HG03558 (cell line): ENCODE results near the gene OR1D5.
A peak's percentile ranks its signal among the peaks of the same experiment; 100 is the strongest.
"Not testable (repeated sequence)": the region's sequence is repeated elsewhere in the genome, so short reads cannot be mapped to it uniquely, and the experiment has no call there.

Experiments used
- ATAC-seq: cut with Tn5 transposase; IDR thresholded peaks from one replicate; pipeline ENCODE4 v1.9.1; 2021; ENCODE audit warnings: moderate number of reproducible peaks; ENCODE audit not compliant: unreplicated experiment; ENCODE audit errors: extremely low read depth

OR1D5 gene, protein sequence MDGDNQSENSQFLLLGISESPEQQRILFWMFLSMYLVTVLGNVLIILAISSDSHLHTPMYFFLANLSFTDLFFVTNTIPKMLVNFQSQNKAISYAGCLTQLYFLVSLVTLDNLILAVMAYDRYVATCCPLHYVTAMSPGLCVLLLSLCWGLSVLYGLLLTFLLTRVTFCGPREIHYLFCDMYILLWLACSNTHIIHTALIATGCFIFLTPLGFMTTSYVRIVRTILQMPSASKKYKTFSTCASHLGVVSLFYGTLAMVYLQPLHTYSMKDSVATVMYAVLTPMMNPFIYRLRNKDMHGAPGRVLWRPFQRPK

DNA sequence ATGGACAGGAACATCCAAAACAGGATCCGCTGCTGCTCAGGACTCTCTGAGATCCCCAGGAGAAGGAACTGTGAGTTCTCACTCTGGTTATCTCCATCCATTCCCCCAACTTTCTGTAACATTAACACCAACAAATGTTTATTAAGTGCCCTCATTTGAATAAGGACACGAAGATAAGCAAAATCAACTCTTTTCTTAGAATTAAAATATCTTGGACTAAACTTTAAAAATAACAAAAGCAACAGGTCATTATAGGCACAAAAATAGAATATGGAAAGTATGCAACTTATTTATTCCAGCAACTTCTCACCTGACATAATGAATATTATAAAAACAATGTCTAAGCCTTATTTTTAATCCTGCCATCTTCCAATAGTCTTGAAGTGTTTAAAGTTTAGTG is at the start of gene OR1D5:
TSS of gene OR1D5 (minus strand) at position 101 of the 400 bp plus-strand sequence. CDS start at position 101, 0 bp downstream.
- ATAC-seq: not testable (repeated sequence)

DNA sequence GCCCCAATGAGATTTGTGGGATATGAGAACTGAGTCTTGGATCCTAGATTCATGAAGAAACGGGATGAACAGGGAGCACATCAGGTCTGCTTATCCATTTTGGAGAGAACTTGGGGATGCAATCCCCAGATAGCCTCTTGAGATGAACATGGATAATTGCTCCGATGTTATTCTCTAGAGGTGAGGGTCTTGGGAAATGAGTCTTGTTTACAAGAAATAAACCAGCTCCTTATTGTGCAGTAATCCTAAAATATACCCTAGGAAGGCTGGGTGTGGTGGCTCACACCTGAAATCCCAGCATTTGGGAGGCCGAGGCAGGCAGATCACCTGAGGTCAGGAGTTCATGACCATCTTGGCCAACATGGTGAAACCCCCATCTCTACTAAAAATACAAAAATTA is 40.9 kb upstream of the OR1D5 start, which contains the start of gene OR1D2:
TSS of gene OR1D2 (minus strand) at position 101 of the 400 bp plus-strand sequence. CDS start 11,426 bp downstream, outside the sequence.
- no peak for ATAC-seq

DNA sequence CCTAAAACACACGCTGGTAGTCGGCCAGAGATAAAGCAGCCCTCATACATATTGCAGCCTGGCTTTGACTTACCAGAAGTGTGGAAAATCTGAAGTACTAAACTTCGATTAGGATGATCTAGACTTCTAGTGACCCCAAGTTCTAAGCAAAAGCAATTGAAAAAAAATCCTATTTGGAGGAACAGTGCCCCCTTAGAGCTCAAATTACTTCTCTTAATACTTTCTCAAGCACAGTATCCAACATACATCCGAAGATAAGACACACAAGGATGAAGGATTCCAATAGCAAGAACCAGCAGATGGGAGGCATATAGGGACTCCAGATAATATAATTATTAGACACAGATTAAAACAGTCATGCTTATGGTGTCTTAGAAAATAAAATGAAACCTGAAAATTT is 10.4 kb upstream of the OR1D5 start:
- ATAC-seq: not testable (repeated sequence)

DNA sequence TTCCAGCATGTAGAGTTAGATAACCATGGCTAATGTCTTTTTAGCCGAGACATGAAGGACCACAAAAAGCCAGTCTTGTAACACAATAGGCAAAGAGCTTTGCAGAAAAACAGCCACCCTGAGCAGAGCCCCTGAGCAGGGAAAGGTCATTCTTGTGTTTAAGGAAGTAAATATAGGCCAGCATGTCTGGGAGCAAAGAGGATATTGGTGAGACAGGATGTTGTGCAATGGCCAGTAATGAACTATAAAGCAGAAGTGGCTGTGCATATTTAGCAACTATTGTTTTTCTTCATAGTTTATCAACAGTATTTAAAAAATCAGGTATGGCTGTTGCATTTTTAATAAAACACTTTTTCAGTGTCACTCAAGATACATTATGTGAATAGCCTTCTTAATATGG is 1.8 kb upstream of the OR1D5 start:
- not testable (repeated sequence) for ATAC-seq

DNA sequence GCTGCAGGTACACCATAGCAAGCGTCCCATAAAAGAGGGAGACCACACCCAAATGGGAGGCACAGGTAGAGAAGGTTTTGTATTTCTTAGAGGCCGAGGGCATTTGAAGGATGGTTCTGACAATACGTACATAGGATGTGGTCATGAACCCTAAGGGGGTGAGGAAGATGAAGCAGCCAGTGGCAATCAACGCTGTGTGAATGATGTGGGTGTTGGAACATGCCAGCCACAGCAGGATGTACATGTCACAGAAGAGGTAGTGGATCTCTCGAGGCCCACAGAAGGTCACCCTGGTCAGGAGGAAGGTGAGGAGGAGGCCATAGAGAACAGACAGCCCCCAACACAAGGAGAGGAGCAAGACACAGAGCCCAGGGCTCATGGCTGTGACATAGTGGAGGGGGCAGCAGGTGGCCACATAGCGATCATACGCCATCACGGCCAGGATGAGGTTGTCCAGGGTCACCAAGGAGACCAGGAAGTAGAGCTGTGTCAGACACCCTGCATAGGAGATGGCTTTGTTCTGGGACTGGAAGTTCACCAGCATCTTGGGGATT is 506 bp downstream of the OR1D5 start:
- not testable (repeated sequence) for ATAC-seq

DNA sequence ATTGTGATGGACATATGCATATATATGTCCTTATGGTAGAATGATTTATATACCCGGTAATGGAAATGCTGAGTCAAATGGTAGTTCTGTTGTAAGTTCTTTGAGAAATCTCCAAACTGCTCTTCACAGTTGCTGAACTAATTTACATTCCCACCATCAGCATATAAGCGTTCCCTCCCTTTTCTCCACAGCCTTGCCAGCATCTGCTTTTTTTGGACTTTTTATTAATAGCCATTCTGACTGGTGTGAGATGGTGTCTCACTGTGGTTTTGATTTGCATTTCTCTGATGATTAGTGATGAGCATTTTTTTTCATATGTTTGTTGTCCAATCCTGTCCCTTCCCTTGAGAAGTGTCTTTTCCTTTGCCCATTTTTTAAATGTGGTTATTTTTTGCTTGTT is 8.5 kb downstream of the OR1D5 start:
- not testable (repeated sequence) for ATAC-seq

DNA sequence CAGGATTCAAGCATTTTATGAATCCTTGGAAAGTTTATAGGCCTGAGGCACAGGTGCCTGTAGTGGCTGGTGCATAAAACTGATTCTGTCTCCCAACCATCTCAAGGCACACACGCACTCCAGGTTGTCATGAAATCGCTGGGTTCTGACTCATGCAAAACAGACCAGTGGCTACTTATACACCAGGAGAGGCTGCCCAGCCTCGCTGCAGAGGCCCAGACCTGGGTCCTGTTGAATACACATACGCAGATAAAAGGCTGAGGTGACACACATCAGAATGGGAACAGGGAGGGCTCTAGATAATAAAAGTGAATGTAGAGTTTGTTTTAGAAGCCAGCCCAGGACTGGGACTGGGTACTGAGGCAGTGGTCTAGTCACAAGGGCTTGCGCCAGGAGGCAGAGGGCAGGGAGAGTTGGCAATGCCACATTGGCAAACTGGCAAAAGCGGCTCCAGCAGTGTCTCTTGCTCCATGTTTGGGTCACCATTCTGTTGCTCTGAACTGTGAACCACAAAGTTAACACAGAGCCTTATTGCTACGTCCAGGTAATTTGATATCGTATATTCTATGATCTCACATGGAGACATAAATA is 13.6 kb downstream of the OR1D5 start:
- no peak for ATAC-seq

DNA sequence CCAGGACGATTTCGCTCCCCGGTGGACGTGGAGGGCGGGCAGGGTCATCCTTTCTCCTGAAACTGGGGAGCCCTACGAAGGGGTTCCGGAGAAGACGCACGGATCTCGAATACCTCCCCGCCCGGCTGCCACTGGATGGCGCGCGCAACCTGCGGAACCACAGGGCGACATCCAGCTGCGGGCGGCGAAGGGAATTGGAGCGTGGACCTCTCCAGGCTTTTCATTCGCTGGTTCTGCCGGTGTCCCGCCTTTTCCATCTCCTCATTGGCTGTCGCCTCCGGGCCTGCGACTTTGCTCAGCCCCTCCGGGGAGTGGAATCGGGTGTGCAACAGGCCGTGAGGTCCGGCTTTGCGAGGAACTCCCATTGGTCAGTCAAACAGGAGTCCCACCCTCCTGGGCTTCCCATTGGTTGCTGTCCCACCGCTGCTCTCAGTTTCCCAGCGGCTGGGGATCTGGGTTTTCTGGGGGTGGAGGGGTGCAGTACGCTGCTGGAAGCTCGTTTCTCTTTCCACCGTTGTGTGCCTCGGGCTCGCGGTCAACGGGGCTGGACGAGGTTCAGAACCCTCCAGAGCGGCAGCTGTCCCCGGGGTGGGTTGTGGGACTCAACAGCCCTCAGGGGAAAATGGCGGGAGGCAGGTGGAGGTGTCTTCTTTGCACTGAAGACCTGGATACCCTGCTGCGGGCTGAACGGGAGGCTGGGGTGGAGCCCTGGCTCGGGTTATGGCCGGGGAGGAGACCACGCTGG is 14.5 kb downstream of the OR1D5 start:
- ATAC-seq: peak; percentile 85

DNA sequence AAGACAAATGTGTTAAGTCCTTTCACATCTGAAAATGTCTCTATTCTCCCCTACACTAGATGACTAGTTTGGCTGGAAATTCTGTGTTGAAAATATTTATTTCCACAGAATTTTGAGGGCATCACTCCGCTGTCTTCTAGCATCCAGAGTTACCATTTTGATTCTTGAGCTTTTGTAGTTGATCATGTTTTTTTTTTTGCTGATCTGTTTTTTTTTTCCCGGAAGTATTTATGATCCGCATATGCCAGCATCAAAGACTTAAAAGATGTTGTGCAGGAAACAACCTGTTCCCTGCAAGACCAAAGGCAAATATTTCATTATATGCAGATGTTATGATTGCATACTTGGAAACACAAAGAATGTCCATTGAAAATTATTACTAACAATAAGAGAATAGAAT is 16.7 kb downstream of the OR1D5 start:
- no peak for ATAC-seq

DNA sequence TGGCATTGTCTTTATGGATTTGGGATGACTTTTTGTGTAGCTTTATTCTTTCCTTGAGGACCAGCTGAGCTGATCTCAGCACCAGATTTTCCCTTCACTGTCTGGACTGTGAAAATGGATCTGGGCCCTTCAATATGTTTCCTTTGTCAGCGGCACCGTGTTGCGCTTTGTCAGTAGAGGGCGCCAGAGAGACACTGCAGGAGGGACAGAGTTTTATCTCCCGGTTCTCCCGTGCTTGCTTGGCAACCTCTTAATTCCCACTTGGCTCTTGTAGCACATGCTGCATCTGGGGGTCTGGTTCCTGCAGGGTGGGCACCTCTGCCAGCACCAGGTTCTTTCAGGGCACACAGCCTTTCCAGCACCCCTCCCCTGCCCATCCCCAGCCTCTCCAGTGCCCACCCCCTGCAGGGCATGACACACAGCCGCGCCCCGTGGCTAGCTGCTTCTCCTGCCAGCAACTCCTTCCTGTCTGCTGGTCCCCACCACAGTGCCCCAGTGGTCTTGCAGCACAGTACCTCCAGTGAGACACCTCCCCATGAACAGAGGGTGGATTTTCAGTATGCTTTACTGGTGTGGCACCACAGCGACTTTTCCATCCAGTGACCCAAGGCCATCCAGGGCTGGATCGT is 19.6 kb downstream of the OR1D5 start:
- ATAC-seq: no peak

DNA sequence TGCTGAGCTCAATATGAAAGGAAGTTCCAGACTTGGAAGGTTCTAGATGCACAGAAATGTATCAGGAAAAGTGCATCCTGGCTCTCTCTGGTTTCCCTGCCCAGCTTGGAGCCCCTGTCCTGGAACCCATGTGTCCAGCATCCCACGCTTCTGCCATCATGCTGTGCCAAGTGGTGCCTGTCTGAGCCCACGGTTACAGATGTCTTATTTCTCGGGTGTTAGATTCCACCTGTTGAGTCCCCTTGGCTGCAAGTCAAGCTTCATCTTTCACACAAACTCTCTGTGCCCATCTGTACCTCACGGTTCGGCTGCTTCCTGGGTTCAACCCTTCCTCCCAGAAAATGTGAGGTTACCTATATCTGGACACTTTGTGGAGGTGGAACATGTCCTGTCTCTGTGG is 22.5 kb downstream of the OR1D5 start:
- ATAC-seq: no peak

DNA sequence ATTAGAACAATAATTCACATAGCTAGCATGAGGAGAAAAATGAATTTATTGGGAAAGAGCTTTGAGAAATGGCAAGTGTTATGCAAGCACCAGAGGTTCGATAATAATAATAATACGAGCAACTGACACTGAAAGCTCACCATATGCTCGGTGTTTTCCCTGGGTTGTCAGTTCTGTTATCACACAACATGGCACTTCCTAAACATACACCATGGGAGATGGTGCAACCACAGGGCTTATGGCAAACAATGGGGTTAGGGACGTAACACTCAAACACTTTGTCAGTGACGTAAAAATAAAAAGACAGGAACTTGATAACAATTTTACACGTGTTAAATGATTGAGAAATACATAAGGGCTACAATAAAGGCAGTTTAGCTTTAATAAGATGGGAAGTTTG is 23.7 kb downstream of the OR1D5 start:
- no peak for ATAC-seq

DNA sequence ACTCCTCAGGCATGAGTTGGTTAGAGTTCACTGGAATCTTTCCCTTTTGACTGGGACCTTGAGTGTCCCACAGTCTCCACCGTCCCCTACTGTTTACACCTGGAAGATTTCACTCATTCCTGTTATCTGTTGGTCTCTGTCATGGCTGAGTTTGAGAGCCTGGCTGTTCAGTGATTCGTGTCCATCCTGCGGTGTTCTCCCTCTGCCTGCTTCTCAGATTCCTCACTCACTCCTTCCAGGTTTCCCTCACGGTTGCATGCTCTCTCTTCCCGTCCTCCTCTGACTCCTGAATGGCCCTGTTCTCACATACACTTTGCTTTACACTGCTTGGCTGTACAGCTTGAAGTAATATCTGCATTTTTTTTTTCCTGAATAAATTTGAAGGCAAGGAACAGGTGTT is 24.5 kb downstream of the OR1D5 start:
- ATAC-seq: no peak

DNA sequence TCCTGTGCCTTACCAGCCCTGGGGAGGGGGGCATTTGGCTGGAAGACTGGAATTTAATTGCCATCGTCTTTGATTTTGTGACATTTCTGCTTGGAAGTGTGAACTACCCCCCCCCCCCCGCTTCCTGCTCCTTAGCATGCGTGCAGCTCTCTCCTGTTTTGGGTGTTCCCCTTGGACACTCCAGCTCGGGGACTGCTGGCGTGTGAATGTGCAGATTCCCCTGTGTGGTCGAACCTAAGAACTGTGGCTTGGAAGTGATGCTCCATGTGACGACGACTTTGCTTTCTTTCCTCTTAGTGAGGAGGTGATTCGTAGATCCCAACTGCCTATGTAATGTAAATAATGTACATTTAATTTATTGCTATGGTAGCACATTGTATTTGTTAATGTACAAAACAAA is 26.1 kb downstream of the OR1D5 start:
- ATAC-seq: no peak

DNA sequence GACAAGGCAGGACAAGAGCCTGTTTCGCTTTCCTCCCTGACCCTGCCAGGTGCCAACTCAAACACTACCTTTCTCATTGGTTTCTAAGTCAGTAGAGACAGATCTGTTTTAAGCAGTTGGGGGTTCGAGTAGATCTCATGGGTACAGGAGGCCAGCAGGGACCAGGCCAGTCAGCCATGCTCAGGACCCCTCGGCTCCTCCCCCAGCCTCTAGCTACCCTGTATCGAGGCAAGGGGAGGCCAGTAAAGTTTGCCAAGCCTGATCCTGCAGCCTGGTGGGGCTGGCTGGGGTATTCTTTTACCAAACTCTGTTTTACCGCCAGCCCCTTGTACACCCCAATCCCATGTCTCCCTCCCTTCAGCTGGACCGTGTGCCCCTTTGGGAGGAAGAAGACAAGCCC is 26.6 kb downstream of the OR1D5 start:
- ATAC-seq: no peak

DNA sequence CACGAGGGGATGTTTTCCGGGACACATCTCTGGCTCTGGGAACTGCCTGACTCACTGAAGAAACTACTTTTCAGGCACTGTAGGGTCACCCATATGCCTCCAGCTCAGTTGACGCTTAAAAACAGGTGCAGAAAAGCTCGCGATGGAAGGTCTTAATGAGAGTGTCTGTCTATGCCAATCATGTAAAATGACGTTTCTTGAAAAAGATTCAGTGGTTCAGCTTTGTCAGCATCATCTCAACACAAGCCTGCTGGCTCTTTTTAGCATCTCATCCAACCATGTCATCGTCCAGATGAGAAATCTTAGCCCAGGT is 27.5 kb downstream of the OR1D5 start:
- no peak for ATAC-seq

DNA sequence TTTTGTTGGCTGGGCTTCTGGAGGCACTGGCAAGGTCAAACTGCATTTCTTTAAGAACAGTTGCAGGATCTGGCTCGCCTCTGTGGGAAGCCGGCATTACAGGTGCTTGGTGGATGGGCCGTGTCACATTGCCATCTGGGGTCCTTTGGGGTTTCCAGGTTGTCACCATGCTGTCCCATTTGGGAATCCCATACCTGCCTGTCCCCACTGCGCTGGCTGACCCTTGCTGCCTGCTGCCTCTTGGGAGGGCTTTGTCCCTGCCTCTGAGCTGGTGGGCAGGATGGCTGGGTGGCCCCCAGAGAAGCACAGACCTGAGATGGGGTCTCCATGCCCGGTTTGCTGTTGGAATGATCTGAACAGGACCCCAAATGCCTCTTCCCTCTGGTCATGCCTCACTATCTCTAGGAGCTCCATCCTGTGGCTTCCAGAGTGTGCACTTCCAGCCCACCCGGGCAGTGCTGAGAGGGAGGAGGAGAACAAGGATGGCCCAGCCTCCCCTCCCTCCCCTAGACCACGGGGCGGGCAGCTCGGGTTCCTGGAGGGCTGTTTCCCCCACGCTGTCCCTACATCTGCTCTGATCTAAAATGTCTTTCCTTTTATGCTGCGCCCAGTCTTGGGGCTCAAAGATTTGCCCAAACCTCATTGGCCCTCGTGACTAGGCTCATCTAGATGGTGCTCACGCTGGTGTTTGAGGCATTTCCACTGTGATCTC is 28.0 kb downstream of the OR1D5 start:
- no peak for ATAC-seq

DNA sequence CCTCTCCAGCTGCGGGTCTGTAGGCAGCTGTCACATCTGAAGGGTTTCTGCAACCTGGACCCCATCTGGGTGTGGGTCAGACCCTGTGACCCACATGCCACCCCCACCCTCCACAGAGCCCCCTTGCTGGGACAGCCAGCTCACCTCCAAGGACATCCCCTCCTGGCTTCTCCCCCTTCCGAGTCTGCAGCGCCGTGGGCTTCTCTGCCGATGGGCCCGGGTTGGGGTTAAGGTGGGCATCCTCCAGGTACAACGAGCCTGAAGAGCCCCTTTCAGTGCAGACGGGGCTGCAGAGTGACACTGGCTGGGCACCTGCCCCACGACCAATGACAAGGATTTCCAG is 28.9 kb downstream of the OR1D5 start:
- no peak for ATAC-seq

DNA sequence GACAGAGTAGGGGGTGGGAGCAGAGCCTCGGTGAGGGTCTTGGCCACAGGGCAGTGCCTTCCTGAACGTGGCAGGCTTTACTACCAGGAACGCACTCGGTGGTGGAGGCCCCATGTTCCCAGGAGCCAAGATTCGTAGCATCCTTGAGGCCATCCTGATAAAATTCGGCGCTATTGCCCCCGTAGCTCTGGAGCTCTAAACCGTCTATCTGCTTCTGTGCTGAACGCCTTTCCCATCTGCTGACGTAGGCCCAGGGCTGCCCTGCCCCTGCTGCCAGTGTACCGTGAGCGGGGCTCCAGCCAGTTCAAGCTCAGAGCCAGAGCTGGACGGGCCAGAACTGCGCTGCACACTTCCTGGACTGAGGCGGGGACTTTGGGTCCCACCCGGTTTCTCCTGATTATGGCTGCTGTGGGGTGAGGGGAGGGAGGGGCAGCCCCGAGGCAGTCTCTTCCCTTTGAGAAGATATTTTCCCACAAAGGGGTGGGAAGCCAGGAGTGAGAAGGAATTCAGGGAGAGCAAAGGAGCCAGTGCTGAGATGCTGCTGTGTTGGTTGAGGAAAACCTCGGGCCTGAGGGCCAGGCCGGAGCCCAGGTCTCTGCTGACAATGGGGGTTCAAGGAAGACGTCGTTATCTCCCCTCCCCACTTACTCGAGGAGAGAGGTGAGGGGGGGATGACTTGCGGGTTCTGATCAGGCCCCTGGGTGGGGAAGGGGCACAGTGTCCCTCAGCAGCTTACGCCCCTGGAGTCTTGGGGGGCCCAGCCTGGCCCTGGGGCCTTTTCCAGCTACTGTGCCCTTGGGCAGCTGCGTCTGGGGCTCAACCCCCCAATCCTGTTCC is 29.4 kb downstream of the OR1D5 start:
- no peak for ATAC-seq
